Brain microvascular endothelial cell (primary cell): Measurements from ENCODE around the gene BSND.

Experiments
- DNase-seq: peaks from one replicate; pipeline ENCODE4 v3.0.0-alpha.2; 2020
- H3K27ac ChIP-seq: fragments of 250-450 bp; sonication (Bioruptor Pico); 2 replicates; pipeline ENCODE4 v1.5.1; 2020; ENCODE audit warnings: mild to moderate bottlenecking, moderate library complexity
- H3K27me3 ChIP-seq: fragments of 250-450 bp; sonication (Bioruptor Pico); replicated peaks from 2 replicates; pipeline ENCODE4 v1.5.1; 2020; ENCODE audit warnings: mild to moderate bottlenecking
- H3K36me3 ChIP-seq: fragments of 250-450 bp; sonication (Bioruptor Pico); replicated peaks from 2 replicates; pipeline ENCODE4 v1.5.1; 2020; ENCODE audit warnings: mild to moderate bottlenecking
- H3K4me3 ChIP-seq: 2 replicates; pipeline ENCODE4 v1.5.1; 2011; ENCODE audit warnings: low read depth, mild to moderate bottlenecking, control low read depth, low read length, moderate library complexity
- in situ Hi-C: cut with HindIII; loops from 2 replicates; pipeline ENCODE4 v1.10.0; 2017; ENCODE audit warnings: low sequenced_read_pairs, low pct_ligation_motif_present
- TF ChIP-seq, protein P1 (sequence below): IDR thresholded peaks from 2 replicates; pipeline ENCODE4 v1.5.1; 2011; ENCODE audit warnings: low read depth, mild to moderate bottlenecking, moderate library complexity, low read length, control low read depth, inconsistent platforms; ENCODE audit errors: missing control alignments

BSND gene

GRCh38 chr1:55048453-55049270 is 49.9 kb downstream of the BSND start:
- H3K36me3 ChIP-seq, result no peaks in the 10 kb centered on the region

GRCh38 chr1:55049271-55049913 is 50.7 kb downstream of the BSND start:
- H3K27ac ChIP-seq, result no peak overlapping the region
- DNase-seq, result no peak
- no peak overlapping the region for H3K4me3 ChIP-seq
- TF ChIP-seq, protein P1, sequence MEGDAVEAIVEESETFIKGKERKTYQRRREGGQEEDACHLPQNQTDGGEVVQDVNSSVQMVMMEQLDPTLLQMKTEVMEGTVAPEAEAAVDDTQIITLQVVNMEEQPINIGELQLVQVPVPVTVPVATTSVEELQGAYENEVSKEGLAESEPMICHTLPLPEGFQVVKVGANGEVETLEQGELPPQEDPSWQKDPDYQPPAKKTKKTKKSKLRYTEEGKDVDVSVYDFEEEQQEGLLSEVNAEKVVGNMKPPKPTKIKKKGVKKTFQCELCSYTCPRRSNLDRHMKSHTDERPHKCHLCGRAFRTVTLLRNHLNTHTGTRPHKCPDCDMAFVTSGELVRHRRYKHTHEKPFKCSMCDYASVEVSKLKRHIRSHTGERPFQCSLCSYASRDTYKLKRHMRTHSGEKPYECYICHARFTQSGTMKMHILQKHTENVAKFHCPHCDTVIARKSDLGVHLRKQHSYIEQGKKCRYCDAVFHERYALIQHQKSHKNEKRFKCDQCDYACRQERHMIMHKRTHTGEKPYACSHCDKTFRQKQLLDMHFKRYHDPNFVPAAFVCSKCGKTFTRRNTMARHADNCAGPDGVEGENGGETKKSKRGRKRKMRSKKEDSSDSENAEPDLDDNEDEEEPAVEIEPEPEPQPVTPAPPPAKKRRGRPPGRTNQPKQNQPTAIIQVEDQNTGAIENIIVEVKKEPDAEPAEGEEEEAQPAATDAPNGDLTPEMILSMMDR, result no peak
- in situ Hi-C loops, result no loop called here
- H3K27me3 ChIP-seq, result no peaks in the 10 kb centered on the region
- no peaks in the 10 kb centered on the region for H3K36me3 ChIP-seq

More at GRCh38 chr1:55048453-55049270, 49.9 kb downstream of the BSND start:
- DNase-seq, result no peak
- TF ChIP-seq, protein P1, result no peak
- Histone ChIP-seq H3K27me3 (no peaks in the 10 kb centered on the region), H3K27ac (no peak overlapping the region), H3K4me3 (no peak overlapping the region)
- in situ Hi-C loops, result no loop called here

- H3K27me3 ChIP-seq, result no peaks in the 10 kb centered on the region
- H3K4me3 ChIP-seq, result no peak overlapping the region
- no peak overlapping the region for H3K27ac ChIP-seq
- DNase-seq, result peak; percentile 57
- in situ Hi-C loops, result no loop called here
- H3K36me3 ChIP-seq, result no peaks in the 10 kb centered on the region
- TF ChIP-seq, protein P1, result no peak
These were observed 51.2 kb downstream of the BSND start for GRCh38 chr1:55049914-55050278.

DNA sequence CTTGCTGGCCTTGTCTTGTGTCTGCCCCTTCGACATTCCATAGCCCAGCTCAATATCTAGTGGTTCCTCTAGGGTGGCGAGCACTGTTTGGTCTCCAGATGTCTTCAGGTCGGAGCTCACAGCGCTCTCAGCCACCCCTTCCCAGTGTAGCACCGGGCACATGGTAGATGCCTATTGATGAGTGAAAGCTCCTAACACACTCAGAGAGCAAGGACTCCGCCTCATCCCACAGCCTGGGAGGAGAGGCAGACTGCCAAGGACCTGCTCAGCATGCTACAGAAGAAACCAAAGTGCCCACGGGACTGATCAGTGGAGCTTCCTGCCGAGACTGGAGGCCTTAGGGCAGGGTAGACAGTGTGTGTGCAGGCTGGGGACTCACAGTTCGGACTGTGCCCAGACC is 51.5 kb downstream of the BSND start:
- no peak overlapping the region for H3K4me3 ChIP-seq
- in situ Hi-C loops, result no loop called here
- no peaks in the 10 kb centered on the region for H3K27me3 ChIP-seq
- peak; percentile 52 for DNase-seq
- H3K27ac ChIP-seq, result no peak overlapping the region
- TF ChIP-seq, protein P1, result no peak
- H3K36me3 ChIP-seq, result no peaks in the 10 kb centered on the region

DNA sequence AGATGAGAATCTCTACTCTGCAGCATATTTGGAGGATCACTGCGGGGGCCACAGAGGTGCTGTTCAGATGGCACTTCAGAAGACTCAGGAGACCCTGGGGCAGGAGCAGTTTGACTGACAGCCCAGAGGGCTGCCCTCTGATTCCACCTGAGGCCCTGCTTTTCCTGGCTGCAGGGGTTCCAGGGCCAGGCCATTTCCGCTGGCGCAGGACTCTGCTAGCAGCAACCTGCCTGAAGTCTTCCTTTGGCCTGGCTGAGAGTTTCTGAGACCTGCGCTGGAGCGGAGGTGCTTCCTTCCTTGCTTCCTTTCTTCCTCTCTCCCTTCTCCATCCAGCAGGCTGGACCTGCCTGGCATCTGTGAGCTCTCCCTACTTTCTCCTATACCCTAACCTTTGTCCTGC is 52.4 kb downstream of the BSND start:
- Histone ChIP-seq H3K27ac (no peak overlapping the region), H3K4me3 (no peak overlapping the region), H3K36me3 (no peaks in the 10 kb centered on the region), H3K27me3 (no peaks in the 10 kb centered on the region)
- TF ChIP-seq, protein P1, result no peak
- in situ Hi-C loops, result no loop called here
- no peak for DNase-seq
